Subcutaneous adipose tissue (tissue), 4 donors: ENCODE measurements around the gene GPR35. TPM values are rescaled to one million over a fixed set of nuclear protein-coding genes. Genes with fewer than 3 reads are reported as not detected.

Experiments used
- total RNA-seq, 4 donors: library from RNA; depleted of rRNA; stranded (reverse); fragments of >200 nt; gene quantifications; one replicate each; pipeline ENCODE4 v1.1.0, GENCODE V29; 2016
- TF ChIP-seq, protein P1 (sequence below): fragments of 450-650 bp; IDR thresholded peaks from one replicate; pipeline ENCODE4 v1.5.1; 2016; ENCODE audit warnings: low read depth, mild to moderate bottlenecking, control low read depth, antibody characterized with exemption, moderate library complexity

GPR35 gene
- total RNA-seq, 4 donors from 2014 or later, result 0.44 to 3.9 (median 0.94) TPM; not detected in 1

DNA sequence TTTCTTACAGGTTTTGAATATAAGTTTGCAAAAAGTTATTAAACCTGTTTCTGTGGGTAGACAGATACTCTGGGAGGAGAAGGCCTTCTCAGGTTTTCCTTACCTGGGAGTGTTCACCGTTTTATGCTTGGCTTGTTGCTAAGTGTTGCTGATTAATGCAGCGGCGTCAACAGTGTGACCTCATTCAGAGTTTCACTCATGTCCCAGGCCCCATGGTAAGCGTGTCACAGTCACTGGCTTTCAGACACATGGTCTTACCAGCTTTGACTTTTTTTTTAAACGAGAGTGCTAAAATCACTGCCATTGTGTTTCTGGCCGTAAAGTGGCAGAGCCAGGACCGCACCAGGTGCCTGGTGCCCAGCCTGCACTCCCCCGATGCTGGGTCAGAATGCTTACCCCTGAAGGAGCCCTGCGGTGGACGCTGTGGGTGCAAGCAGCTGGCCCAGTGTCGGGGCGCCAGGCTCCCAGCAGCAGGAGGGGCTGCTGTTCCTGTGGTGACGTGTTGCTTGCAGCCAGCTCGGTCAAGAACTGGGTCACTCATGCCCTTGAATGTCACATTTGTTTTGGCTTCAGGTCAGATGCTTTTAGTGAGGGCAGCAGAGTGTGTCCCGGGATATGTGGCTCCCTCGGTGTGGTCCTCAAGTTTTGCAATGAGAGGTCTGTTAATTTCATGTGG lies 35.3 kb upstream of the GPR35 start:
- TF ChIP-seq, protein P1, sequence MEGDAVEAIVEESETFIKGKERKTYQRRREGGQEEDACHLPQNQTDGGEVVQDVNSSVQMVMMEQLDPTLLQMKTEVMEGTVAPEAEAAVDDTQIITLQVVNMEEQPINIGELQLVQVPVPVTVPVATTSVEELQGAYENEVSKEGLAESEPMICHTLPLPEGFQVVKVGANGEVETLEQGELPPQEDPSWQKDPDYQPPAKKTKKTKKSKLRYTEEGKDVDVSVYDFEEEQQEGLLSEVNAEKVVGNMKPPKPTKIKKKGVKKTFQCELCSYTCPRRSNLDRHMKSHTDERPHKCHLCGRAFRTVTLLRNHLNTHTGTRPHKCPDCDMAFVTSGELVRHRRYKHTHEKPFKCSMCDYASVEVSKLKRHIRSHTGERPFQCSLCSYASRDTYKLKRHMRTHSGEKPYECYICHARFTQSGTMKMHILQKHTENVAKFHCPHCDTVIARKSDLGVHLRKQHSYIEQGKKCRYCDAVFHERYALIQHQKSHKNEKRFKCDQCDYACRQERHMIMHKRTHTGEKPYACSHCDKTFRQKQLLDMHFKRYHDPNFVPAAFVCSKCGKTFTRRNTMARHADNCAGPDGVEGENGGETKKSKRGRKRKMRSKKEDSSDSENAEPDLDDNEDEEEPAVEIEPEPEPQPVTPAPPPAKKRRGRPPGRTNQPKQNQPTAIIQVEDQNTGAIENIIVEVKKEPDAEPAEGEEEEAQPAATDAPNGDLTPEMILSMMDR, result no peak

DNA sequence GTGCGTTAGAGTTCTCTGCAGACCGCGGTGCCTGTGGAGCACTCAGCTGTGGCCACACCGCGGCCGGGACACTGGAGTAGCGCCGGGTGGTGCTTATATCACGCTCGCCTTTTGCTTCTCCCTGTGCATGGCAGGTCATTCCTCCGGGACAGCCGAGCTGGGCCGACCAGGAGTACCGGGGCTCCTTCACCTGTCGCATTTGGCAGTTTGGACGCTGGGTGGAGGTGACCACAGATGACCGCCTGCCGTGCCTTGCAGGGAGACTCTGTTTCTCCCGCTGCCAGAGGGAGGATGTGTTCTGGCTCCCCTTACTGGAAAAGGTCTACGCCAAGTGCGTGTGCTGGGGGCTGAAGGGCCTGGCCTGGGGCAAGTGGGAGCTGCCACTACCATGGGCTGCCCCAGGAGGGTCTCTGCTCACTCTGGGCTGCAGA lies 34.6 kb upstream of the GPR35 start:
- TF ChIP-seq, protein P1, result no peak

DNA sequence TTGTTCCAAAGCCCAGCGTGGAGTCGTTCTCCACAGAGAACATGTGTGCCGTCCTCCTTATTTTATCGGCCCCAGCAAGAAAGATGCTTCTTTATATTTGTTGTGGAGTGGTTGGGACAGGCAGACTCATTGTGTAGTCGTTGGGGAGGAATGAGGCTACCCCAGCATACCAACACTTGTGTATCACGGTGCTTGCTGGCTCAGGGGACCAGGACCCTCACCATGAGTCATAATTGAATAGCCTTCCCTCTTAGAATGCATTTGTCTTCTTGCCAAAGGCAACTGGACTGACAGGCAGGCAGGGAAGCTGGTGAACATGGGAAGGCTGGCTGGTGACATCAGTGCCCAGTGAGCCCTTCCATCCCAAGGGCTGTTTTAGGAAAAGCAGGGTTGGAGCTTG lies 34.1 kb upstream of the GPR35 start:
- TF ChIP-seq, protein P1, result no peak

DNA sequence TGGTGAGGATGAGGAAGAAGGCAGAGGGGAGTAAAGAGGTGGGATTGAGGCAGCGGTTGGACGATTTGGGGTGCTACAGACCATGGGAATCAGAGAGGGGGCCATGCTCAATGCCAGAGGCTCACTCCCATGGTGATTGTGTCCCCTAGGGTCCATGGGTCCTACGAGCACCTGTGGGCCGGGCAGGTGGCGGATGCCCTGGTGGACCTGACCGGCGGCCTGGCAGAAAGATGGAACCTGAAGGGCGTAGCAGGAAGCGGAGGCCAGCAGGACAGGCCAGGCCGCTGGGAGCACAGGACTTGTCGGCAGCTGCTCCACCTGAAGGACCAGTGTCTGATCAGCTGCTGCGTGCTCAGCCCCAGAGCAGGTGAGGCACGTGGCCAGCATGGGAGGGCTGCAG lies 33.5 kb upstream of the GPR35 start:
- TF ChIP-seq, protein P1, result no peak

DNA sequence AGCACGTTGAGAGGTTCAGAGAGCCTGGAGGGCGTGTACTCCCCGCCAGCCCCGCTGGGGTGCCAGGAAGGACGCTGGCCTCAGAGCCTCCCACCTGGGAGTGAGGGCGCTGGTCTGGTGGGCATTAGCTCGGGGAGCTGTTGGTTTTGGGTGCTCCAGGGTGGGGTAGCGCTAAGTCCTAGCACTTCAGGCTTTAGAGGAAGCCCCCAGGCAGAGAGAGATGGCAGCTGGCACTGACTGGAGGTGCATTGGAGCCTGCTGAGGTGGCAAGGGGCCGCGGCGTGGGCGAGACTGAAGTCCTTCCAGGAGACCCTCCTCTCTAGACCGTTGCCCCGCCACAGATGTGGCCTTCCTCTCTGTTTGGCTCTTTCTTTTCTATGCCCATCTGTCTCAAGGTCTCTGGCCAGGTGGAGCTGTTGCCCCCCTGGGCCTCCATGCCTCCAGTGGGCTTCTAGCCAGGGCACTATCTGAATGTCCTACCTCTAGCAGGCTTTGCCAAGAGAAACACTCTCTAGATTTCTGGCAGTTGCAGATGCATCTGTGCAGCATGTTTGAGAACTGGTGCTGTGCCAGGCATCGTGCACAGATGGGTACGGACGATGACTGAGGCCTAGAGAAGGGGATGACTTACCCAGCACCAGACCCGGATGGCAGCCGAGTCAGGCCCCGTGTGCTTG lies 32.1 kb upstream of the GPR35 start:
- TF ChIP-seq, protein P1, result no peak

DNA sequence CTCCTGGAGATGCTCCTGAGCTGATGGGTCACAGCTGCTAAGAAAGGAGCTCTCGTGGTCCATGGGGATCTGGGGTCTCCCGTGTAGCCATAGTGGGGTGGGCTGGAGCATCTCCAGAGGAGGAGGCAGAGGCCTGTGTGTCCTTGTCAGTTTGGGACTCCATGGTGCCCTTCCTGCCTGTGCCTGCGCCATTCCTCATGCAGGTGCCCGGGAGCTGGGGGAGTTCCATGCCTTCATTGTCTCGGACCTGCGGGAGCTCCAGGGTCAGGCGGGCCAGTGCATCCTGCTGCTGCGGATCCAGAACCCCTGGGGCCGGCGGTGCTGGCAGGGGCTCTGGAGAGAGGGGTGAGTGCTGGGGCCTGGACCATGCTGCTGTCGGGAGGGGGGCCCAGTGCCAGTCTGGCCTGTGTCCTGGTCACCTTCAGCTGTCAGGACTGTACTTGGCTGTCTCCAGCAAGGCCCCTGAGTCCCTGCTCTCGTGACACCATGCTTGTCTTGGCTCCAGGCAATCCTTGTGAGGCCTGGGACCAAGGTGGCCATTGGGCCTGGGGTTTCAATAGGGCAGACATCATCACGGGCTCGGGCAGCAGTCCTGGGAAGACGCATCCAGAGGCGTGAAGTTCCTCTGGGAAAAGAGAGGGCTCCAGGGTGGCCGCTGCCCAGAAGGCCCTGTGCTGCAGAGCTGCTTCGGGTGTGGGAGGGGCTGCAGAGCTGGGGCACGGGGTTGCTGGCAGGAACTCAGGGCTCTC lies 31.4 kb upstream of the GPR35 start:
- TF ChIP-seq, protein P1, result no peak
